NCI-H1105 (cell line): ENCODE data around the gene ST6GALNAC3.
"Not testable (repeated sequence)": the region's sequence is repeated elsewhere in the genome, so short reads cannot be mapped to it uniquely, and the experiment has no call there.

ENCODE experiments used
- DNase-seq: peaks from one replicate; lab custom pipeline; 2025; lab: John Stamatoyannopoulos, UW

Gene ST6GALNAC3

GRCh38 chr1:76191561-76191960, 117.0 kb downstream of the ST6GALNAC3 start:
- DNase-seq, result no peak

- DNase-seq, result no peak
Observed at GRCh38 chr1:76198452-76198851, 123.9 kb downstream of the ST6GALNAC3 start.

- no peak for DNase-seq
Observed at GRCh38 chr1:76202670-76203069, 128.1 kb downstream of the ST6GALNAC3 start.

DNA sequence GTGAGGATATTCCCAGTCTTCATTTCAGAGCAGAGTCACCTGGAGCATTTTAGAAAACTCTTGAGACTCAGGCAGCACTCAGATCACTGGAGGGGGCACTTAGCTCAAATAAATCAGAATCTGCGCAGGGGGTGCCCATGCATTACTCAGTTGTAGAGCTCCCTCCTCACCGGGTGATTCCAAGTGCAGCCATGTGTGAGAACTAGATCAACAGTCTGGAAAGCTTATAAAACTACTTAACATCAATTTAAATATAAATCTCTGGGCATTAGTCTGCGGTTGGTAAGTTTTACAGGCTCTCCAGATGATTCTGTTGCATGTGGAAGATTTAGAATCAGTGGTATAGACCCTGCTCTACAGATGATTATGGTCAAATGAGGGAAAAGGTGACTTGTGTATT, 128.6 kb downstream of the ST6GALNAC3 start:
- DNase-seq, result no peak

DNA sequence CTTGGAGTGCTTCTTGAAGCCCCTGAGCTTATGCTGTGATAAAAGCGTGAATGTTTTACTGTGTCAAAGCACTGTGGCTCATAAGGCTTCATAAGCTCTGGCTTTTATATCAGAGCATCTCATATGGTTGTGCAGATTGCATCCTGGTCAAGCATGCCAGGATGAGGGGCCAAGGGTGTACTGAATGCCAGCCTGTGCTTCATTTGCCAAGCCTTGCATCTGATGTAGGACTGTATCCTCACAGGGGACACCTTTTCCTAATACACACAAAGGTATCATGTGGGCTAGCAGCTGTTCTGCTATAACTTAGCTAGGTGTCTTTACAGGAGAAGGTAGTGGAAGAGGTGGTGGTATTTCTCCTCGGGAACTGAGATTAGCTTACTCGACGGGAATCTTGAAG, 134.7 kb downstream of the ST6GALNAC3 start:
- DNase-seq, result no peak

- no peak for DNase-seq
Observed at GRCh38 chr1:76209648-76210047, 135.1 kb downstream of the ST6GALNAC3 start.

DNA sequence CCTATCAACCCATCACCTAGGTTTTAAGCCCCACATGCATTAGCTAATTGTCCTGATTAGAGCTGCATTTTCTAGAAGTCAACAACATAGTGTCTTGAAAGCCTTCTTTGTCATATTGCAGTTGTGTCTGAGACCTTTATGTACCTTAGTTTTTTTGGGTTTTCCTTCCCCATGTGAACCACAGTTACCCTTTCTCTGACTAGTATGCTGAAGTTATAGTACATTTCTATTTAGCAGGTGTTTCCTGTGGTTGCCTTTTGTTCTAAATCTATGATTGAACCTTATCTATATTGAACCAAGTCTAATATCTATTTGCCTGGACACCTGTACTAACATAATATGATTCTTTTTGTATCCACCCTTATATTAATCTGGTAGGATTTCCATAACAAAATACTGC, 135.6 kb downstream of the ST6GALNAC3 start:
- DNase-seq, result no peak

DNA sequence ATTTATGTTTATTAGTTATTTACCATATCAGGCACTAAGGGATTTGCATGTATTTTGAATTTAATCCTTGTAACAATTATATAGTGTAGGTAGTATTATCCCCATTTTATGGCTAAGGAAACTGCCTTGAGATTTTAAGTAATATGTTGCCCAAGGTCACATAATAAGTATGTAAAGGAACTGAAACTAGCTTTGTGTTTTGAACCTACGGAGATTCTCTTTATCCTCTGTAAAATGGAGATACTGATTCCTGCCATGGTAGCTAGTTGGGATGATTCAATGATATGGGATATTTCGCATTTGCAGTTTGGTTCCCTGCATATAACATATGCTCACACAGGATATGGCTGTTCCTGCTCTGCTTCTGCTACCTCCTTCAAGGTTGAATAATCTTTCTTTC, 144.3 kb downstream of the ST6GALNAC3 start:
- DNase-seq, result no peak

DNA sequence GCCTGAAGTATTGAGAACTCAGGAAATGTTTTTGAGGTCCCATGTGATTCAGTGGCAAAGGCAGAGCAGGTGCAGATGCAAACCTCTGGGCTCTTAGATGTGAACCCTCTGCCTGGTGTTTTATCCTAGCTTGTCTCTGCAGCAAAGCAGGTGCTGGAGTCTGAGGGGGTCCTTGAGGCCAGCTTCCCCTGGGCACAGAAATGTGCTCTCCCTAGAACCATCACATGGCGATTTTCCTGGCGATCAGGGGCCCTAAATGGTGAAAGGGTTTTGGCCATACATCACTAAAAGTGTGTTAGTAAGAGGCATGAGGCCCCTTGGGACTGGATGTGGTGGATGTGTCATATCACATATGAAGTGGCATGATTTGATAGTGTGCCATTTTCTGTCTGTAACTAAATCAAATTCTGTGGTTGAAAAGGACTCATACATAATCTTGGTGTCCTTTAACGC, 144.8 kb downstream of the ST6GALNAC3 start:
- DNase-seq, result no peak

GRCh38 chr1:76224752-76225151, 150.2 kb downstream of the ST6GALNAC3 start:
- DNase-seq, result no peak

- DNase-seq, result no peak
Observed at GRCh38 chr1:76225526-76225925, 151.0 kb downstream of the ST6GALNAC3 start.

DNA sequence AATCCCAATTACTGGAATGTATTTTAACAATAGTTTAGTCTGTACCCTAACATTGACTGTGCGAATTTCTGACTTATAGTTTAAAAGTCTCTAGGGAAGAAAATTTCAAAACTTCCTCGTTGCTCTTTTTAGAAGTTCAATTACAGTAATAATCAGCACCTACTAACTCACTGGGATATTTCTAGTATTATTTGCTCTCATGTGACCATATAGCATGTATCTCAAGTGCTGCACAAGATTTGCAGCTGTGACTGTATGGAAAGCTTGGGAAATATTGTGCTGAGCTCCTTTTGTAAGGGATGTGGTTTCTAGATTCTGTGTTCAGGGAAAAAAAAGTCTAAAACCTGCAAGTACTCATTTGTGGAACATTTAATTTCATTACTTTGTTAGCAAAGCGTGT, 153.1 kb downstream of the ST6GALNAC3 start:
- no peak for DNase-seq

DNA sequence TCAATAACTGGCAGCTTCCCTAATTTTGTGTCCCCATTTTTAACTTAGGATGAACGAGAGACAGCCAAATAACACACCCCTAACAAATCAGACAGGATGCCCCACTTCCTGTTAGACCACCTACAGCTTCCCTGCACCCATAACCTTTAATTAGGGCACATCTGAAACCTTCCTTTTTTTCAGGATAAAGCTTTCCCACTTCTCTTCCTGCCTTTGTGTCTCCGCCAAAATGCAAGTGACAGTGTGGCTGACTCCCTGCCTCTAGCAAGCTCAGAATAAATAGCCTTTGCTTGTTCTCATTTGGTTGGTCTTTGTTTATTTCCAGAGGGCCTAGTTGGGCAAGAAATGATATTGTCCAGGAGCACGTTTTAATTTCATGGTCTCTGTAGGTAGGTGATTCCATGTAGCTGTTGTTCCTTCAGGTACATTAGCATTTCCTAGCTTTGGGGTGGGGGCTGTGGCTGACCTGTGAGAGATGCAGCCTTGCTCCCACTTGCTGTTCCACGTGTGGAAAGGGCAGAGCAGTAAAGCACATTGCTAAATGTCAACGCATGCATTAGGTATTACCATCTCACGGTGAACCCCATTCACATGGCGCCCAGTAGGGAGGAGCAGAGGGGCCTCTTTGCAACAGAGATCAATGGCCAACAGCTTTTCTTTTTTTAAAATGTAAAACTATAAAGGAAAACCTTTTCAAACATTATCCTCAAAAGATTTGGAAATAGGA, 154.9 kb downstream of the ST6GALNAC3 start:
- DNase-seq, result no peak

GRCh38 chr1:76230842-76231281, 156.3 kb downstream of the ST6GALNAC3 start:
- no peak for DNase-seq

DNA sequence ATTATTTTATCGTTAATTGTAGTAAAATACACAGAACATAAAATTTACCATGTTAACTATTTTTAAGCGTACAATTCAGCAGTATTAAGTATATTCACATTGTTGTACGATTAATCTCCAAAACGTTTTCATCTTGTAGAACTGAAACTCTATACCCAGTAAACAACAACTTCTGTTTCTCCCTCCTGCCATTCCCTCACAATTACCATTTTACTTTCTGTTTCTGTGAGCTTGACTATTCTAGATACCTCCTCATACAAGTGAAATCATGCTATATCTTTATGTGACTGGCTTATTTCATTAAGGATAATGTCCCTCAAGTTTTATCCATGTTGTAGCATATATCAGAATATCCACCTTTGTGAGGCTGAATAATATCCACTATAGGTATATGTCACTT, 156.8 kb downstream of the ST6GALNAC3 start:
- no peak for DNase-seq

GRCh38 chr1:76232666-76233065, 158.1 kb downstream of the ST6GALNAC3 start:
- DNase-seq, result no peak

GRCh38 chr1:76234061-76234460, 159.5 kb downstream of the ST6GALNAC3 start:
- DNase-seq, result no peak

DNA sequence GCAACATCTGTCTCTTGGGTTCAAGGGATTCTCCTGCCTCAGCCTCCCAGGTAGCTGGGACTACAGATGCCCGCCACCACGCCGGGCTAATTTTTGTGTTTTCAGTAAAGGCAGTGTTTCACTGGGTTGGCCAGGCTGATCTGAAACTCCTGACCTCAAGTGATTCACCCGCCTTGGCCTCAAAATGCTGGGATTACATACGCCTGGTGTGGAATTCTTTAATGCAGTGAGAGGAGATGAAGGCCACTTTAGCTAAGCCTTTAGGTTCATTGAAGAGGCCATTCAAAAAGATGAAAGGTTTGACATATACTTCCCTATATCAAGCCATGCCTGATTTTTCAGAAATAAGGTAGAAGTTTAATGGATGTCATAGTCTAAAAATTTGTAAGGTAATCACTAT, 162.7 kb downstream of the ST6GALNAC3 start:
- no peak for DNase-seq

DNA sequence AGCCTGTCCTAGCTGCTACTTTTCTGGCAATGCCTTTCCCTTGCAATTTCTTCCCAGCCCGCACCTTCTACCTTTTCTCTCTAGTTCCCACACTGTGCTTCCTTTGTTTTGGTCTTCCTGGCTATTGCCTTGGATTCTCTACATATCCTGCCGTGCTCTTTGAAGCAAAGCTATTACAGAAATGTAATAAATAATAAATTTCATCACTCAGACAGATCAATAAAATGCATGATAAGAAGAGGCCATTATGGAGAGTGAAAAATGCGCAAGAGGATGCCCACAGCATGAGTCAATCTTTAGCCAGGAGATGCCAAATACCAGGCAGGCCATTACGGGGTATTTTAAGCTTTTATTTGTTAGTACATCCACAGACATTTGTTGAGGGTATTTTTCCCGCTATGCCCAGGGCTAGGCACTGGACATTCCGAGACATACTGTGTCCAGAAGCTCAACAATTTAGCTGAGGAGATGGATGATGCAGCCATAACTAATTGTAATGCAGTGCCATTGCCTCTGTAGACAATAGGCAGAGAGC, 163.6 kb downstream of the ST6GALNAC3 start:
- DNase-seq, result no peak

- no peak for DNase-seq
Observed at GRCh38 chr1:76239470-76239918, 164.9 kb downstream of the ST6GALNAC3 start.

DNA sequence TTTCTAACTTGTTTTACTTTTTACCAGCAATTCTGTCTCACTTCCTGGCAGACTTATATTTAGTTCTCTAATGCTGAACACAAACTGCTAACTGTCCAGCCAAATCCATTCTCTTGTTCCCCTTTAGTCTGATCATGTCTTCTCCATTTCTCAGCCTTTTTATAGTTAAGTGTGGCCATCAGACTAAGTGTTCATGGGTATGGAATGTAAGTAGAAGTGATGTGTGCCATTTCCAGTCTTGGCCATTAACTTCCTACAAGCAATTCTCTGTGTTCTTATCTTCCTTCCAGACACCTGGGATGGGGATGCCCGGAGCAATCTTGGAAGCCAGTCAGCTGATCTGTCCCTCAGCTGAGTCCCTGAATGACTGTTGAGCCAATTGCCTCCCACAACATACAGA, 165.8 kb downstream of the ST6GALNAC3 start:
- DNase-seq, result no peak

- DNase-seq, result not testable (repeated sequence)
Observed at GRCh38 chr1:76242587-76242986, 168.0 kb downstream of the ST6GALNAC3 start.

GRCh38 chr1:76247261-76247852, 172.8 kb downstream of the ST6GALNAC3 start:
- no peak for DNase-seq
